ENCODE data around the gene ADA. TPM values are rescaled to one million over a fixed set of nuclear protein-coding genes. Genes with fewer than 3 reads are reported as not detected.

The ADA gene
- total RNA-seq, 1 experiment from 2014 or later, result 13.0 TPM

DNA sequence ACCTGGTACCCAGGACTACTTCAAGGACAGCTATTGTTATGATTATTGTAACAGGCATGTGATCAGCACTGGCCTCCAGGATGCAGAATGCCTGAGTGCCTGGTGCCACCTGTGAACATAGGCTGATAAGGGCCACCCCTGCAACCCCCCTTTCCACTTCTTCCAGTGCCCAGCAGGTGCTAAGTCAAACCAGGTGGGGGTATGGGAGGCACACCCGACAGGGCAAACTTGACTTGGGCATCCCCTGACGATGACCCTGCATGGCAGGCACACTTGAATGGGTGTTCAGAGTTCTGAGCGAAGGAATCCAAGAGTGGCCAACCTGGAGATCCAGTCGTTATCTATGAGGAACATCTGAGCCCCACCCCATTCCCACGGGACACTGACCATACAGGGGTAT, 3.4 kb downstream of the ADA start:
- H3K4me3 ChIP-seq (ENCODE audit: low read length), result no peak overlapping the region
- no peak overlapping the region for H3K9ac ChIP-seq (ENCODE audit: low read length)
- H3K9me3 ChIP-seq (ENCODE audit: low read length), result no peaks in the 10 kb centered on the region
- no peaks in the 10 kb centered on the region for H3K79me2 ChIP-seq (ENCODE audit: low read length)
- intact Hi-C loops (cut with micrococcal nuclease), result no loop called here
- ATAC-seq, result no peak
- H3K27me3 ChIP-seq (ENCODE audit: low read length), result no peaks in the 10 kb centered on the region
- no peak for TF ChIP-seq EZH2phosphoT487 (IDR thresholded peaks at IDR 0.05; ENCODE audit: borderline replicate concordance, low read length)
- TF ChIP-seq, protein P1, sequence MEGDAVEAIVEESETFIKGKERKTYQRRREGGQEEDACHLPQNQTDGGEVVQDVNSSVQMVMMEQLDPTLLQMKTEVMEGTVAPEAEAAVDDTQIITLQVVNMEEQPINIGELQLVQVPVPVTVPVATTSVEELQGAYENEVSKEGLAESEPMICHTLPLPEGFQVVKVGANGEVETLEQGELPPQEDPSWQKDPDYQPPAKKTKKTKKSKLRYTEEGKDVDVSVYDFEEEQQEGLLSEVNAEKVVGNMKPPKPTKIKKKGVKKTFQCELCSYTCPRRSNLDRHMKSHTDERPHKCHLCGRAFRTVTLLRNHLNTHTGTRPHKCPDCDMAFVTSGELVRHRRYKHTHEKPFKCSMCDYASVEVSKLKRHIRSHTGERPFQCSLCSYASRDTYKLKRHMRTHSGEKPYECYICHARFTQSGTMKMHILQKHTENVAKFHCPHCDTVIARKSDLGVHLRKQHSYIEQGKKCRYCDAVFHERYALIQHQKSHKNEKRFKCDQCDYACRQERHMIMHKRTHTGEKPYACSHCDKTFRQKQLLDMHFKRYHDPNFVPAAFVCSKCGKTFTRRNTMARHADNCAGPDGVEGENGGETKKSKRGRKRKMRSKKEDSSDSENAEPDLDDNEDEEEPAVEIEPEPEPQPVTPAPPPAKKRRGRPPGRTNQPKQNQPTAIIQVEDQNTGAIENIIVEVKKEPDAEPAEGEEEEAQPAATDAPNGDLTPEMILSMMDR (conservative IDR thresholded peaks at IDR 0.05; ENCODE audit: low read depth, low read length), result no peak
- no peak for TF ChIP-seq EZH2 (IDR thresholded peaks at IDR 0.05; ENCODE audit: low read length, unreplicated experiment)
- H3K4me2 ChIP-seq (ENCODE audit: low read length), result no peak overlapping the region
- no TSS peak for BruUV-seq (replicated peaks)
- peaks cover 25% of the 10 kb centered on the region for H3K4me1 ChIP-seq (ENCODE audit: insufficient read depth, low read length)
- no peak overlapping the region for H3K27ac ChIP-seq (ENCODE audit: low read length)
- no peaks in the 10 kb centered on the region for H3K9me2 ChIP-seq (replicated peaks; ENCODE audit: low read length)
- no peaks in the 10 kb centered on the region for H4K20me1 ChIP-seq (ENCODE audit: low read length)
- H3F3A ChIP-seq (ENCODE audit: low read length, unreplicated experiment), result no peaks in the 10 kb centered on the region
- DNase-seq, result no peak
- CTCF ChIA-PET, result no interaction called here
- H2AFZ ChIP-seq (ENCODE audit: low read length), result no peak overlapping the region
- POLR2A ChIA-PET (ENCODE audit: unreplicated experiment), result interaction anchor here (0.5 to 0.6 kb wide), 2 partner anchors 8 to 290 kb away, joined by 3 read pairs; no protein-coding TSS in a partner anchor
- no peaks in the 10 kb centered on the region for H3K36me3 ChIP-seq (ENCODE audit: low read depth, low read length)

DNA sequence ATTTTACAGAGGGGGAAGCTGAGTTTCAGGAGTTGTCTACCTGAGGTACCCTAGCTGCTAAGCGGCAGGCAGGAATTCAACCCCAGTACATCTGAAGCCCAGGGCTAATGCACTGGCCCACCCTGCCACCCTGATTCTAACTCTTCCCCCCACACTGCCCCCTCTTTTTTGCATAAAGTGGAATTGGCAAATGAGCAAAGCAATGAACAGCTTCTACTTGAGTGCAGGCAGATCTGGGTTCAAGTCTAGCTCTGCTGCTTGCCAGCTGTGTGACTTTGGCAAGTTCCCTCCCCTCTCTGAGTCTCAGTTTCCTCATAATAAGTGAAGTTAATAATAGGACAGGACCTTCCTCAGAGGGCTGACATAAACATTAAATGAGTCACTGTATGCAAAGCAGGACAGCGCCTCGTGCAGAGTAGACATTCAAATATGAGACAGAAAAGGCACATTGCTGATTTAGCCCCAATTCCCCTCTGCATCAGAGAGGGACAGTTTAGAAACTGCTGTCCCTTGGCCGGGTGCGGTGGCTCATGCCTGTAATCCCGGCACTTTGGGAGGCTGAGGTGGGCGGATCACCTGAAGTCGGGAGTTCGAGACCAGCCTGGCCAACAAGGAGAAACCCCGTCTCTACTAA, 4.7 kb downstream of the ADA start:
- H3K27me3 ChIP-seq (ENCODE audit: low read length), result no peaks in the 10 kb centered on the region
- peak; percentile 51 for DNase-seq
- 0 out of 2 replicates have a peak, but pooled peaks cover 3% of the 10 kb centered on the region for H3K79me2 ChIP-seq (ENCODE audit: low read length)
- H4K20me1 ChIP-seq (ENCODE audit: low read length), result no peaks in the 10 kb centered on the region
- no peak overlapping the region for H3K27ac ChIP-seq (ENCODE audit: low read length)
- CTCF ChIA-PET, result no interaction called here
- H3K9ac ChIP-seq (ENCODE audit: low read length), result no peak overlapping the region
- H2AFZ ChIP-seq (ENCODE audit: low read length), result no peak overlapping the region
- H3K4me3 ChIP-seq (ENCODE audit: low read length), result no peak overlapping the region
- H3K4me2 ChIP-seq (ENCODE audit: low read length), result no peak overlapping the region
- POLR2A ChIA-PET (ENCODE audit: unreplicated experiment), result no interaction called here
- H3F3A ChIP-seq (ENCODE audit: low read length, unreplicated experiment), result no peaks in the 10 kb centered on the region
- no TSS peak for BruUV-seq (replicated peaks)
- intact Hi-C loops (cut with micrococcal nuclease), result no loop called here
- TF ChIP-seq, protein P1 (conservative IDR thresholded peaks at IDR 0.05; ENCODE audit: low read depth, low read length), result no peak
- TF ChIP-seq EZH2 (IDR thresholded peaks at IDR 0.05; ENCODE audit: low read length, unreplicated experiment), result no peak
- TF ChIP-seq EZH2phosphoT487 (IDR thresholded peaks at IDR 0.05; ENCODE audit: borderline replicate concordance, low read length), result no peak
- H3K9me3 ChIP-seq (ENCODE audit: low read length), result no peaks in the 10 kb centered on the region
- H3K4me1 ChIP-seq (ENCODE audit: insufficient read depth, low read length), result peaks cover 38% of the 10 kb centered on the region
- no peaks in the 10 kb centered on the region for H3K36me3 ChIP-seq (ENCODE audit: low read depth, low read length)
- H3K9me2 ChIP-seq (replicated peaks; ENCODE audit: low read length), result no peaks in the 10 kb centered on the region
- ATAC-seq, result peak; percentile 16; the same call in 1 of the 2 replicates

DNA sequence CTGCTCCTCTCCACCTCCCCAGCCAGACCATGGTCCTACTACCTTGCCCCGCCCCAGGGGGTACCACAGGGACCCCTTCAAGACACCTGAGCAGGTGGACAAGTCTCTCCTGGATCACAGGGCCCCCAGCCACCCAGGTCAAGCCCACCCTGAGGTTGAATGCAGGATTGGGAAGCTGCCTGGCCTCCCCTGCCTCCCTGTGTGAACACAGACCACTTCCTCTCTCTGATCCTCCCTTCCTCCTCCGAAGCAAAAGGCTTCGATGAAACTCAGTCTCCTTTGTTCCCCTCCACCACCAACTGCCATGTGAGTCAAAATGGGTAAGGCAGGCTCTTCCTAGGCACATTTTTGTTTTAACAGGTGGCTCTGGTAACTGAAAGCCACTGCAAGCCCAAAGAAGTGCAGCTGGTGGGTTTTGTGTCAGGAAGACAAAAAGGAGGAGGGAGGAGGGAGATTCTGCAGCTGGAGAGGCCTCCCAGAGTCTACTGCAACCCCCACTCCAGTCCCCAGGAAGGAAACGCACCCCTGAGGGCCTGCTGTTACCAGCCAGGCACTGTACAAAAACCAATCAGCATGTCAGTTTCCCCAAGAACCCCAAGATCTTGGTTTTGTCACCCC, 5.4 kb downstream of the ADA start:
- ChIA-PET CTCF (no interaction called here), POLR2A (ENCODE audit: unreplicated experiment) (no interaction called here)
- no peaks in the 10 kb centered on the region for H3K9me3 ChIP-seq (ENCODE audit: low read length)
- no peaks in the 10 kb centered on the region for H3K27me3 ChIP-seq (ENCODE audit: low read length)
- H3K36me3 ChIP-seq (ENCODE audit: low read depth, low read length), result no peaks in the 10 kb centered on the region
- no peak overlapping the region for H3K27ac ChIP-seq (ENCODE audit: low read length)
- 0 out of 2 replicates have a peak, but pooled peaks cover 3% of the 10 kb centered on the region for H3K79me2 ChIP-seq (ENCODE audit: low read length)
- ATAC-seq (no peak), DNase-seq (no peak)
- H3K9me2 ChIP-seq (replicated peaks; ENCODE audit: low read length), result no peaks in the 10 kb centered on the region
- no peak overlapping the region for H2AFZ ChIP-seq (ENCODE audit: low read length)
- intact Hi-C loops (cut with micrococcal nuclease), result no loop called here
- H4K20me1 ChIP-seq (ENCODE audit: low read length), result no peaks in the 10 kb centered on the region
- no peaks in the 10 kb centered on the region for H3F3A ChIP-seq (ENCODE audit: low read length, unreplicated experiment)
- TF ChIP-seq EZH2 (IDR thresholded peaks at IDR 0.05; ENCODE audit: low read length, unreplicated experiment) (no peak), EZH2phosphoT487 (IDR thresholded peaks at IDR 0.05; ENCODE audit: borderline replicate concordance, low read length) (no peak)
- TF ChIP-seq, protein P1 (conservative IDR thresholded peaks at IDR 0.05; ENCODE audit: low read depth, low read length), result no peak
- peaks cover 37% of the 10 kb centered on the region for H3K4me1 ChIP-seq (ENCODE audit: insufficient read depth, low read length)
- BruUV-seq (replicated peaks), result no TSS peak
- H3K4me2 ChIP-seq (ENCODE audit: low read length), result no peak overlapping the region
- no peak overlapping the region for H3K9ac ChIP-seq (ENCODE audit: low read length)
- H3K4me3 ChIP-seq (ENCODE audit: low read length), result no peak overlapping the region
